GM21723 (cell line): Measurements from ENCODE around the gene SMTN.
"Not testable (repeated sequence)": the region's sequence is repeated elsewhere in the genome, so short reads cannot be mapped to it uniquely, and the experiment has no call there.

ENCODE experiments used
- ATAC-seq: cut with Tn5 transposase; IDR thresholded peaks from one replicate; pipeline ENCODE4 v1.9.1; 2021; ENCODE audit warnings: mild to moderate bottlenecking, moderate library complexity; ENCODE audit not compliant: unreplicated experiment

The SMTN gene

DNA sequence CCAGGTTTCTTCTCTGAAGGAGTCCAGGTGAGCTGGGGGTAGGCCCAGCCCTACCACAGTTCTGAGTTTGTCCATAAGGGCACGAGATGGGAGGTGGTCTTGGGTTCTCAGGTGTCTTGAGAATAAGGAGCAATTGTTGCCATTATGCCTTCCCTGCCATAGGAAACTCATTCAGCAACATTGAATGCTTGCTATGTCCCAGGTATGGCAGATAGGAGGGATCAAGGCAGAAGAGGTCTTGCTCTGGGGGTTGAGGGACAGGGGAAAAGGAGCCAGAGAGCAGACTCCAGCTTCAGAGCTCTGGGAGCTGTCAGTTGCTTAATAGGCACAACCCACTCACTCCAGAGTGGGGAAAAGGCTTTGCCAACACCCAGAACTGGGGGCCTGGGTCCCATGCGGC is 22.0 kb downstream of the SMTN start:
- ATAC-seq = no peak

DNA sequence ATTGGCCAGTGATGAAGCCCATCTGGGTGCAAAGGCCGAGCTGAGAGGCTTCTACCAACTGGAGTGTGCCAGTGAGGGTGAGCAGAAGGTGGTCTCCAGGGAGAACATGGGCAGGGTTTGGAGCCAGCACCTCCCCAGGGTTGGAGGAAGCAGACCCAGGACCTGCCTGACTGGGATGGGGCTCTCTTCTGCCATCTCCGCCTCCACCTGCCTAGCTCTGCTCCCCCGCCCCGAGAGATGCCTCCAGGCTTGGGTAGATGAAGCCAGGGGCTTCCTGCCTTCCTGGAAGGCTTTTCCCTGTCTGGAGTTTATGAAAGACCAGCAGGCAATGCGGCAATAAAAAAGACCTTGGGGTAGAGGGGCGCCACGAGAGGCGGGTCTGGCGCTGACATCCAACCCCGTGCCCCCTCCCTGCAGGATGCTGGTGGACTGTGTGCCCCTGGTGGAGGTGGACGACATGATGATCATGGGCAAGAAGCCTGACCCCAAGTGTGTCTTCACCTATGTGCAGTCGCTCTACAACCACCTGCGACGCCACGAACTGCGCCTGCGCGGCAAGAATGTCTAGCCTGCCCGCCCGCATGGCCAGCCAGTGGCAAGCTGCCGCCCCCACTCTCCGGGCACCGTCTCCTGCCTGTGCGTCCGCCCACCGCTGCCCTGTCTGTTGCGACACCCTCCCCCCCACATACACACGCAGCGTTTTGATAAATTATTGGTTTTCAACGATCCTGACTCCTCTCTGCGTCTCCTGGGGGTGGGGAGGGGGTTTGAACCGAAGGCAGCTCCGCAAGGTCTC is 23.0 kb downstream of the SMTN start:
- no peak for ATAC-seq

DNA sequence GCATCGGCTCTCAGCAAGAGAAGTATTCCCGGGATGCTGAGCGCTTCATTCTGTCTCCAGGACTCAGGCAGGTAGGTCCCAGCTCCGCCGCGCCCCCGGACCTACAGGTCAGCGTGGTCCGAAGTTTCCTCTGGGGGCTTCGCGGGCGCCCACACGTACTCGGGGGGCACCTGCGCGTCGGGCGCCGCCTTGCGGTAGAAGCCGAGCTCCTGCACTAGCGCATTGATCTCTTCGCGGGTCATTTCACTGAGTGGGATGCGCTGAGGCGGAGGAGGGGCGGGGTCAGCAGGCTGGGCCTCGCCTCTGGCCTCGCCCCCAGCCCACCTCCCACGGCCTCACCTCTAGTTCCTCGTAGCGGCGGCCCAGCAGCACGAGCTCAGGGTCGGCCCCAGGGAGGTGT is 23.8 kb downstream of the SMTN start:
- no peak for ATAC-seq

DNA sequence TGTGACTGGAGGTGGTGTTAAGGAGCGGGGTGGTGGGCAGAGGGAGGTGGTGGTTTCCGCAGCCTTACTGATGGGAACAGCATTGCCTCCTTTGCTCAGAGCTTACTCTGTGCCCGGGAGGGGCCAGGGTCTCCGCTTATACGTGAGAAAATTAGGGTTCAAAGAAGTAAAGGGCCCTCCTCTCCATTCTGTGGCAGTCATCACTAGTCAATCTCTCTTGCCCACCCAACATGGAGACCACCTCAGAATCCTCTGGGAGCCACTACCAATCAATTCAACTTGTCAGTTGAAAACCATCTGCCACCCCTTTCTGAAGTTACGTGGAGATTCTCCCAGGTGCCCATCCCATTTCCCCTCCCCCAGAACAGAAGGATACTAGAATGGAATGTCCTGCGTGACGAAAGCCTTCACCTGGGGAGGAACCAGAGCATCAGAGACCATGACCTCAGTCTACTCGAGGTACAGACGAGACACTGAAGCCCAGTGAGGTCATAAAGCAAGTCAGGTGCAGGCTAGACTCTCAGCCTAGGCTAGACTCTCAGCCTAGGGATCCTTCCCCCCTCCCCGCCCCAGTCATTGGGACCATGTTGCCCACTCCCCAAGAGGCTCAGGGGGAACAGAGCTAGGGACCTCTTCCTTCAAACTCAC is 24.3 kb downstream of the SMTN start:
- ATAC-seq = no peak

DNA sequence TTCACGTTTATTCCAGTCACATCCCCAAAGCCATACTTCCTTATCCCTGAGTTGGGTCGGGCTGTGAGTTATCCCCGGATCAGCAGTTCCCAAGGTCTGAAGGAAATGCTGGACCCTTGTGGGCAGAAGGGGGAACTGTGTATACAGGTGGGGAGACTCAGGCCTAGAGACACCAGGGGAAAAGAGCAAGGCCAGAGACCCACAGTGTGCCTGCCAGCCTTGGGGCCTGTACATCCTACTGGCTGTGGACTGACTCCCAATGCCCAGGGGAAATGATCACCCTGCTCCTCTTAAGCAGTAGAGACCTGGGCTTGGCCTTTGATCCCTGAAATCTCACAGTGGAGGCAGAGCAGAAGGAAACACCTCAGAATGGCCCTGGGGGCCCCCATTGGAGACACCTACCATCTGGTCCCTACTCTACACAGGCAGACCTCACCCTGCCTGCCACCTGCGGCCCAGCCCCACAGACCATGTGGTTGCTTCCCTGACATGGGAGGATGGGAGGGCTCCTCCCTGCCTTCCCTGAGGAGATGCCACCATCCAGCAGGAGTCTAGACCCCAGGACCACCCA is 25.0 kb downstream of the SMTN start:
- ATAC-seq = no peak

DNA sequence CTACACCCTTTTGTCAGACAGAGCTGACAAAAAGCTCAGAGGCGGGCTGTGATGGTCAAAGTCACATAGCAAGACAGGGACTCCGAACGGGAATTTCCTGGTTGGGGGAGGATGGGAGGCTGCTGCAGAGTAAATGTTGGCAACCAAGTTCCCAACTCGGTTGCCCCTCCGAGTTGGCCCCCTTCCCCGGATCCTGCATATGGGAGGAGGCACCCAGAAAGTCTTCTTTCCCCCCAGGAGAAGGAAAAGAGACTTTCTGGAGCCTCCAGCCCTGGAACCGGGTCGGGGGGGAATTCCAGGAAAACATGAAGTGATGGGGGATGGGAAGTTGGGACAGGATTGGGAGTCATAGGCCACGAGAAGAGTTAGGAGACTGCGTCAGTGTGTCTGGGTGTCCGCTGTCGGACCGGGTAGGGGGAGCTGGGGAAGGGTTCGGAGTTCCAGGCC is 25.6 kb downstream of the SMTN start:
- no peak for ATAC-seq

DNA sequence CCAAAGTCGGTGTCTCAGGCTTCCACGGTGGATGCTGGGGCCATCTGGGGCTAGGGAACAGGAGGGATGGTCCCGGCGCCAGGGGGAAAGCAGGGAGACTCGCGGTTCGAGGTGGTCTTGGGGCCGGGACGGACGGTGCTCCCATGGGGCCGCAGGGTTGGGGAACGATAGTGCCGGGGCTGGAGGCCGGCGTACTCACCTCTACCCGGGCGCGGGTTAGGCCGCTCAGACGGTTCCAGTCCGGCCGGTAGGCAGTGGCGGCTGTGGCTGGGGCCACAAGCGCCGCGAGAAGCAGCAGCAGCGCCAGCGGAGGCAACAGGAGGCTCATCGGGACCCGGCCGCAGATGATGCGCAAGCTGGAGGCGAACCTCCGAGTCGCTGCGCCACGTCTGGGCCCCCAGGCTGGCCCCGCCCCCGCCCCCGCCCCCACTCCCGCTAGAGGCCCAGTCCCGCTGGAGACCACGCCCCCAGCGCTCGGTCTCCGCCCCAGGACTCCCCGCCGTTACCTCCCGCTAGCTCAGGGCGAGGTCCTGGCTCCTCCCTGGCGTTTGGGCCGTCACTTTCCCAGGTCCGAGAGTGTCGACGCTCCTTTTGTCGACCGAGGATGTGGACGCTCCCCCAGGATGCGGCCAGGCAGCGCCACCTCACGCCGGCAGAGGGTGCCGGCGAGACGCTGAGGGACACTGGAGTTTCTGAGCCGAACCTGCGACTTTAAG is 26.2 kb downstream of the SMTN start, which contains the start of gene SELENOM:
Gene SELENOM, minus strand, starts transcription at position 391 of the 716 bp plus-strand sequence. Its CDS starts 63 bp downstream, at position 328.
- peak; percentile 82 for ATAC-seq

DNA sequence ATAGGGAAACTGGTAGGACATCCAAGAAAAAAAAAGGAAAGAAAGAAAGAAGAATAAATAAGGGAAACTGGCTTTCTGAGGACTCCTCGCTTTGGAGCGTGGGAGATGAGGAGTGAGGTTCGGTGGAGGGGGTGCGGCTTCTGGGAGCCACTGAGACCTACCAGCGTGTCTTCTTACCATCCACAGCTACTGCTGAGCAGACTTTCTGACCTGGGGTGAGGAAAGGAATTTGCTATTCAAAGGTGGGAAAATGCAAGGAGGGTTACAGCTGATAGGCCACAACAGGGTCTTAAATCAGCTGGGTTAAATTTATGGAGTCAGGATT is 26.7 kb downstream of the SMTN start:
- ATAC-seq = peak; percentile 27

DNA sequence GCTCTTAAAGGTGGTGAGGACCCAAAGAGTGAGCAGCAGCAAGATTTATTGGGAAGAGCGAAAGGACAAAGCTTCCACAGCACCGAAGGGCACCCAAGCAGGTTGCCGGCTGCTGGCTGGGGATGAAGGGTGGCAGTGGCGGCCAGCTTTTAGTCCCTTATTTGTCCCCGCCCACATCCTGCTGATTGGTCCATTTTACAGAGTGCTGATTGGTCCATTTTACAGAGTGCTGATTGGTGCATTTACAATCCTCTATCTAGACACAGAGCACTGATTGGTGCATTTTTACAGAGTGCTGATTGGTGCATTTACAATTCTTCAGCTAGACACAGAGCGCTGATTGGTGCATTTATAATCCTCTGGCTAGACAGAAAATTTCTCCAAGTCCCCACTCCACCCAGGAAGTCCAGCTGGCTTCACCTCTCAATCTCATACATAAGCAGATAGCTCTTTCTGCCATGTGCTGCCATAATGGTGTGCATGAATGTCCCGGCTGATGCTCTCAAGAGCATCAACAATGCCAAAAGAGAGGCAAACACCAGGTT is 31.5 kb downstream of the SMTN start:
- not testable (repeated sequence) for ATAC-seq

DNA sequence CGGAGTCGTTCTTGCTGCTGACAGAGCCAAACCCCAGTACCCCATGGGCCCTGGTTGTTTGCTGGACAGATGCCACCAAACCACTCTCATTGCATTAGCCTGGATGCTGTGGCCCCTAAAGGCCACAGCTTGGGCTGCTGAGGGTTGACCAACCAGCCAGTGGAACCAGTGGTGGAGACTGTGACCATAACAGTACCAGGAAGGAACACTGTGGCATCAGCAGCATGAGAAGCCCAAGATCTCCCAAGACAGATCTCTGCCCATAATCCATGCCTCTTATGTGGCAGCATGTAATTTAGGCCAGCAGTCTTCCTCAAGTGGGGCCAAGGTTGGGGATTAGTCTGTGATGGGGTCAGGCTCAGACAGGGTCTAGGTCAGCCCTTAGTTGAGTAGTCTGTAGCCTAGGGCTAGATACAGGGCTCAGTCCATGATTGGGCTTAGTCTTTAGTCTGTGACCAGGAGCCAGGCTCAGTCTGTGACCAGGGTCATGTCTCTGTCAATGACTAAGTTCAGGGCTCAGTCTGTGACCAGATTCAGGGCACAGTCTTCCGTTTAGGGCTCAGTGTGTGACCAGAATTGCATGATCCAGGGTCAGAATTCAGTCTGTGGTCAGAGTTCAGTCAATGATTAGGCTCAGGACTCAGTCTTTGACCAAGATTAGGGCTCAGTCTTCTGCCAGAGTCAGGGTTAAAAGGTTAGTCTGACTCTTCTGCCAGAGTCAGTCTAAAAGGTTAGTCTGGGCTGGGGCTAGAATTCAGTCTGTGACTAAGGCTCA is 37.1 kb downstream of the SMTN start:
- ATAC-seq = no peak

DNA sequence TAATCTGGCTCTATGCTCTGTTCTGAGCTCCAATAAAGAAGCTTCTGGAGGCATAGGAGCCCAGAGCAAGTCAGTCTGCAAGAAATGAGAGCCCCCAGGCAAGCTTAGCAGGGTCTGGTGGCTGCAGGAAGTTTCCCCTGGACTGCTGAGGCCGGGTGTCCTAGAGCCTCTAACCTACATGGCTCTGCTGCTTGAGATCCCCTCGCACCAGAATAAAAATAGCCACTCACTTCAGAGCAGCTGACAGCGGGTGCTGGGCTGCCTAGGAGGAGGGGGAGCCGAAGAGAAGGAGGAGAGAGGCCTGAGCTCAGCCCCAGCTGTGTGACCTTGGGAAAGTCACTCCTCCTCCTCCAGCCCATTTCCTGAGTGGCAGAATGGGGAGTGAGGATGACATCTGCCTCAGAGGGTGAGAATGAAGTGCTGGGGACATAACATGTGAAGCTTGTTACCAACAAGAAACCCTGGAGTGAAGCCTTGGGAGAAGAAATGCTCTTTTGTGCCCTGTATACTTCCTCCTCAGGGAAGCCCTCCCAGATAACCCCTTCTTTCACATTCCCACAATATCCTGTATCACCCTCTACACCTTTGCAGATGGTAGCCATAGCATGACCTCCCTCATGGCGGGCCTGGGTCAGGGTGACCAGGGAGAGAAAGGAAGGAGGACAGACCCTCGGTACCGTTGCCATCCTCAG is 38.1 kb downstream of the SMTN start:
- no peak for ATAC-seq

DNA sequence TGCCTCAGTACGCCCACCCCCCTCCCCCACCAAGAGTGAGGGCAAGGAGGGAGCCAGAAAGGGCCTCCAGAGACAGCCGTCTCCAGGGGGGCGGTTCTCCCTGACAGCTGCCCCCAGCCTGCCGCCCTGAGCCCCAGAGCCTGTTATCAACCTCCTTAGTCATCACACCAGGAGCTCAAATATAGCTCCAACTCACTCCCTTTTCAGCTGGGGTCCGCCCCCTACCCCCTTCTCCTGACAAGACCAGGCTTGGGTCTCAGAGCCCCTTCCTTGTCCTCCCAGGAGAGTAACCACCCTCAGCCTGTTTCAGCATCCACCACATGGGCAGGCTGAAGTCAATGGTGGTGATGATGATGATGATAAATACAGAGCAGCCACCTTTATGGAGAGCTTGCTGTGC is 39.1 kb downstream of the SMTN start:
- ATAC-seq = no peak

DNA sequence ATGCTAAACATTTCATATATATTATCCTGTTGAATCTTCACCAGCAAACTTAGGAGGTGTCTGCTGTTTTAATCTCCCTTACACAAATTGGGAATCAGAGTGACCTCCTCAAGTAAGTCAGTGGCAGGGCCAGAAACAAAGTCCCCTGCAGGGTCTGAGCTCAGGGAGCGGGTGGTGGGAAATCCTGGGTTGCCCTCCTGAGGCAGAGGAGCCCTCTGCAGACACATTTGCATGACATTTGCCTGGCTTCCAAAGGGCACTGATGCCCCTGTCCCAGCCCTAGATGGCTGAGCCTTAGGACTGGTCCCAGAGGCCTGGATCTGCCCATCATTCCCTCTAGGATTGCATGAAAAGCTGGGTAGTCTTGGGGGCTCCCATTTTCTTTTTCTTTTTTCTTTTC is 39.5 kb downstream of the SMTN start:
- no peak for ATAC-seq

DNA sequence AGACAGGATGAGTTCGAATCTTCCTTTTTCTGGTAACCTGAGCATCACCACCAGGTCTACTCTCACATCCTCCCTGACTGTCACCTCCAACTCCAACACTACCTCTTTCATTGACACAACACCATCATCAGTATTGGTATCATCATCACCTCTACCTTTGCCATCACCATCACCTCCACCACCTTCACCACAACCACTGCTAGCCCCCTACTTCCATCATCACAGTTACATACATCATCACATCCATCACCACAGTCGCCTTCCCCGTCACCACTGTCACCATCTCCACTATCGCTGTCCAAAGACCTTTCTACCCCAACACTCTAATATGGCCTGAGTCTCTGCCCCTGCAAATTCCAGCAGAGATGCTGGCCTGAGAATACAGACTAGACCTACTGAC is 40.3 kb downstream of the SMTN start:
- ATAC-seq = no peak

DNA sequence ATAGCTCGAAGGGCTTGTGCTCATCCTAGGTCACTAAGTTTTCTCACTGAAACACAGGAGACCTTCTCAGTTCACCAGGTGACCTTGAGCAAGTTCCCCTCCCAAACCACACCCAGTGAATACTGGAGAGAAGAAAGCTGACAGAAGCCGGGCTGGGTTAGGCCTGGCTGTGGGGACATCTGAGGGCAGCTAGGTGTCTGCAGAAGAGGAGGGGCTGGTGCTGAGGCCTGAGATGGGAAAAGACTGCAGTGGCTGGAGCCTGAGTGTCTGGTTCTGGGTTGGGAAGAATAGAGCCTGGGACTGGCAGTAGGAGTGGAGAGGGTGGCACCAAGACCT is 41.0 kb downstream of the SMTN start:
- no peak for ATAC-seq

DNA sequence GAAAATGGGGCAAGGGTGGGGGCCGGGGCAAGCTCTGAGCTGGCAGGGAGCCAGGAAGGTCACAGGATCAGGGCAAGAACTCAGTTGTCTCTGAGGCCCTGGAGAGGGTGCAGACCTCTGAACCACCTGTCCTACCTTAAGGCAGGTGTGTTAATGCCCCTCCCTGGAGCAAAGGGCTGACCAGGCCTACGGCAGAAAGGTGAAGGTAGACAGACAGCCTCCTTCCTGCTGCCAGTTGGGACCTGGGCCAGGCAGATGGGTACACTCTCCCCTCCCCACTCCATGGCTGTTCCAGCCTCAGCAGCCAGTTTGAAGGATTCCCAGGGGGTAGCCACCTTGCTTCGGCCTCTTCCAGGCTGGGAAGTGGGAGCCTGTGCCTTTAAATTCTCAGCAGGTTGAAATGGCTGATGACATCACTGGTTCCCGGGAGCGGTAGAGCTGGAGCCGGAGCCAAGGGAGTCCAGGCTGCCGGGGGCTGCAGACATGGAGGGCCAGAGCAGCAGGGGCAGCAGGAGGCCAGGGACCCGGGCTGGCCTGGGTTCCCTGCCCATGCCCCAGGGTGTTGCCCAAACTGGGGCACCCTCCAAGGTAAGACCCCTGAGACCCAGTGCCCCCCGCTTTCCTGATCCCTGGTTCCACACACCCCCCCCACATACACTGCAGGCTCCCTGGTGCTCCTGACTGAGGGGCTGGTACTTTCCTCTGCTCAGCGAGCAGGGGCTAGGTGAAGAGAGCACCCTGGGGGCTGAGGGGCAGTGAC is 41.6 kb downstream of the SMTN start, which contains the start of gene INPP5J:
Gene INPP5J, plus strand, starts transcription at position 435 of the 760 bp plus-strand sequence. Its CDS starts 49 bp downstream, at position 484.
- no peak for ATAC-seq

DNA sequence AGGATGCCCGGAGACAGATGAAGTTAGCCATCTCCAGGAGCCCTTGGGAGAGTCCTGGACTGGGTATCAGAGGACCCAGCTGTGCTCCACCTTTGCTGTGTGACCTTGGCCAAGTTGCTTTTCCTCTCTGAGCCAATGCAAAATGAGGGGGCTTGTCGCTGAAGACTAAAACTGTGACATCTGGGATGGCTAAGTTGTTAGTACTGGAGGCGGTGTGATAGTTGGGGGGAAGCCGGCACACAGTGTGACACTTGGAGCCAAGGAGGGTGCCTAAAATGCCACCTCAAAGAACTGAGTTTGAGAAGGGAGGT is 42.1 kb downstream of the SMTN start:
- ATAC-seq = no peak

DNA sequence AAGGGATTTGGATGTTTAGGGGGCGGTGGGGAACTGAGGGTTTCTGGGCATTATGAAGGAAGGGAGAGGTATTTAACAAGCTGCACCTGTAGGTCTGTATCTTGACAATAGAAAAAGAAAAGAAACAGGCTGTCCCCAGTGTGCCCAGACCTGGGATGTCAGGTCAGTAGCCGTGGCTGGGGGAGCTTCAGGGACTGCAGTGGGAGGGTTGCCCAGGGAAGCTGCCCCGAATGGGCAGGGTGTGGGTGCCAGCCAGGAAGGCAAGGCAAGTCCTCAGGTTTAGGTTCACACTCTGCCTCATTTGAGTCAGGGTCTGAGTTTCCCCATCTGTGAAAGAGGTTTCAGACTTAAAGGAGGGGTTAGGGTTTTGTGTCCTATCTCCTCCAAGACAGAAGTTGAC is 43.2 kb downstream of the SMTN start:
- ATAC-seq = no peak

DNA sequence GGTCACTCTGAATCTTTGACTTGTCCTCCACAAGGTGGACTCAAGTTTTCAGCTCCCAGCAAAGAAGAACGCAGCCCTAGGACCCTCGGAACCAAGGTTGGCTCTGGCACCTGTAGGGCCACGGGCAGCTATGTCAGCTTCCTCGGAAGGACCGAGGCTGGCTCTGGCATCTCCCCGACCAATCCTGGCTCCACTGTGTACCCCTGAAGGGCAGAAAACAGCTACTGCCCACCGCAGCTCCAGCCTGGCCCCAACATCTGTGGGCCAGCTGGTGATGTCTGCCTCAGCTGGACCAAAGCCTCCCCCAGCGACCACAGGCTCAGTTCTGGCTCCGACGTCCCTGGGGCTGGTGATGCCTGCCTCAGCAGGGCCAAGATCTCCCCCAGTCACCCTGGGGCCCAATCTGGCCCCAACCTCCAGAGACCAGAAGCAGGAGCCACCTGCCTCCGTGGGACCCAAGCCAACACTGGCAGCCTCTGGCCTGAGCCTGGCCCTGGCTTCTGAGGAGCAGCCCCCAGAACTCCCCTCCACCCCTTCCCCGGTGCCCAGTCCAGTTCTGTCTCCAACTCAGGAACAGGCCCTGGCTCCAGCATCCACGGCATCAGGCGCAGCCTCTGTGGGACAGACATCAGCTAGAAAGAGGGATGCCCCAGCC is 43.8 kb downstream of the SMTN start:
- no peak for ATAC-seq
